ENCODE measurements around the gene PRORP. TPM values are rescaled to one million over a fixed set of nuclear protein-coding genes. Genes with fewer than 3 reads are reported as not detected.

Gene PRORP
- total RNA-seq, 1 experiment from 2014 or later = 24.7 TPM

GRCh38 chr14:35164849-35165248 is 42.5 kb downstream of the PRORP start:
- POLR2A ChIA-PET (ENCODE audit: unreplicated experiment) = no interaction called here
- Histone ChIP-seq H3K4me3 (no peak overlapping the region), H4K20me1 (ENCODE audit: insufficient read depth) (no peaks in the 10 kb centered on the region), H3K9me3 (ENCODE audit: insufficient read depth, low read depth) (no peaks in the 10 kb centered on the region), H3K79me2 (ENCODE audit: low read depth) (no peaks in the 10 kb centered on the region), H3K27ac (no peak overlapping the region), H3F3A (ENCODE audit: insufficient read depth, low read depth) (no peaks in the 10 kb centered on the region; the same call in none of the 2 replicates), H3K36me3 (ENCODE audit: low read depth) (no peaks in the 10 kb centered on the region), H3K27me3 (ENCODE audit: insufficient read depth, low read depth) (no peaks in the 10 kb centered on the region), H3K4me2 (no peak overlapping the region), H3K9me2 (ENCODE audit: insufficient read depth) (no peaks in the 10 kb centered on the region), H3K4me1 (replicated peaks; ENCODE audit: insufficient read depth) (peaks cover 9% of the 10 kb centered on the region), H2AFZ (no peak overlapping the region)
- DNase-seq = no peak
- TF ChIP-seq, protein P1, sequence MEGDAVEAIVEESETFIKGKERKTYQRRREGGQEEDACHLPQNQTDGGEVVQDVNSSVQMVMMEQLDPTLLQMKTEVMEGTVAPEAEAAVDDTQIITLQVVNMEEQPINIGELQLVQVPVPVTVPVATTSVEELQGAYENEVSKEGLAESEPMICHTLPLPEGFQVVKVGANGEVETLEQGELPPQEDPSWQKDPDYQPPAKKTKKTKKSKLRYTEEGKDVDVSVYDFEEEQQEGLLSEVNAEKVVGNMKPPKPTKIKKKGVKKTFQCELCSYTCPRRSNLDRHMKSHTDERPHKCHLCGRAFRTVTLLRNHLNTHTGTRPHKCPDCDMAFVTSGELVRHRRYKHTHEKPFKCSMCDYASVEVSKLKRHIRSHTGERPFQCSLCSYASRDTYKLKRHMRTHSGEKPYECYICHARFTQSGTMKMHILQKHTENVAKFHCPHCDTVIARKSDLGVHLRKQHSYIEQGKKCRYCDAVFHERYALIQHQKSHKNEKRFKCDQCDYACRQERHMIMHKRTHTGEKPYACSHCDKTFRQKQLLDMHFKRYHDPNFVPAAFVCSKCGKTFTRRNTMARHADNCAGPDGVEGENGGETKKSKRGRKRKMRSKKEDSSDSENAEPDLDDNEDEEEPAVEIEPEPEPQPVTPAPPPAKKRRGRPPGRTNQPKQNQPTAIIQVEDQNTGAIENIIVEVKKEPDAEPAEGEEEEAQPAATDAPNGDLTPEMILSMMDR (conservative IDR thresholded peaks at IDR 0.05) = no peak
- no peak for TF ChIP-seq EZH2 (IDR thresholded peaks at IDR 0.05; ENCODE audit: low read depth)
- BruUV-seq (replicated peaks) = no TSS peak
- CTCF ChIA-PET = no interaction called here
- intact Hi-C loops (cut with micrococcal nuclease; ENCODE audit: unreplicated experiment) = no loop called here

GRCh38 chr14:35167496-35167895 is 45.1 kb downstream of the PRORP start:
- ChIA-PET POLR2A (ENCODE audit: unreplicated experiment) (no interaction called here), CTCF (no interaction called here)
- DNase-seq = no peak
- H3K27me3 ChIP-seq (ENCODE audit: insufficient read depth, low read depth) = no peaks in the 10 kb centered on the region
- TF ChIP-seq EZH2 (IDR thresholded peaks at IDR 0.05; ENCODE audit: low read depth) = no peak
- TF ChIP-seq, protein P1 (conservative IDR thresholded peaks at IDR 0.05) = no peak
- H4K20me1 ChIP-seq (ENCODE audit: insufficient read depth) = no peaks in the 10 kb centered on the region
- H3K79me2 ChIP-seq (ENCODE audit: low read depth) = no peaks in the 10 kb centered on the region
- no peak overlapping the region for H3K4me3 ChIP-seq
- H3K9me3 ChIP-seq (ENCODE audit: insufficient read depth, low read depth) = no peaks in the 10 kb centered on the region
- no peaks in the 10 kb centered on the region for H3F3A ChIP-seq (ENCODE audit: insufficient read depth, low read depth)
- no peak overlapping the region for H2AFZ ChIP-seq
- no peaks in the 10 kb centered on the region for H3K36me3 ChIP-seq (ENCODE audit: low read depth)
- H3K4me1 ChIP-seq (replicated peaks; ENCODE audit: insufficient read depth) = no peaks in the 10 kb centered on the region
- H3K4me2 ChIP-seq = no peak overlapping the region
- intact Hi-C loops (cut with micrococcal nuclease; ENCODE audit: unreplicated experiment) = no loop called here
- H3K27ac ChIP-seq = no peak overlapping the region
- no peaks in the 10 kb centered on the region for H3K9me2 ChIP-seq (ENCODE audit: insufficient read depth)
- BruUV-seq (replicated peaks) = no TSS peak

Other genes with a start within 250 kb of the PRORP start
- 14.3 and 17.3 TPM in 2 replicates for gene BAZ1A, start 247.2 kb upstream of the PRORP start, total RNA-seq (2021)
- 34.0 and 44.5 TPM in 2 replicates for gene SRP54, start 139.6 kb upstream of the PRORP start, total RNA-seq (2021)
- 31.6 and 34.4 TPM in 2 replicates for gene FAM177A1, start 76.3 kb upstream of the PRORP start, total RNA-seq (2021)
- gene PPP2R3C, start 562 bp upstream of the PRORP start, total RNA-seq (2021) = 13.3 and 15.4 TPM in 2 replicates
- 118 and 188 TPM in 2 replicates for gene PSMA6, start 169.8 kb downstream of the PRORP start, total RNA-seq (2021)